Panc1 (cell line): ENCODE results near the gene LY6G6D.

Experiments used
- CTCF ChIP-seq: fragments of 450-650 bp; IDR thresholded peaks from 2 replicates; pipeline ENCODE4 v1.5.1; 2017; ENCODE audit warnings: mild to moderate bottlenecking
- REST ChIP-seq, 2 experiments: IDR thresholded peaks; 2 replicates each; pipeline ENCODE4 v1.6.1; 2011 to 2012; ENCODE audit warnings: low read depth in 2 of 2, control low read depth in 1 of 2, low read length in 1 of 2, mild to moderate bottlenecking in 1 of 2, moderate library complexity in 1 of 2; ENCODE audit not compliant: insufficient read depth in 1 of 2

GRCh38 chr6:31706599-31706998 is 8.5 kb upstream of the LY6G6D start, which contains the start of gene LY6G6F:
- TF ChIP-seq CTCF (no peak), REST (IDR thresholded peaks at IDR 0.05; ENCODE audit: insufficient read depth in 1 of 2, low read depth in 2 of 2, low read length in 1 of 2) (no peak)
